ENCODE results near the gene RNU6-9.

DNA sequence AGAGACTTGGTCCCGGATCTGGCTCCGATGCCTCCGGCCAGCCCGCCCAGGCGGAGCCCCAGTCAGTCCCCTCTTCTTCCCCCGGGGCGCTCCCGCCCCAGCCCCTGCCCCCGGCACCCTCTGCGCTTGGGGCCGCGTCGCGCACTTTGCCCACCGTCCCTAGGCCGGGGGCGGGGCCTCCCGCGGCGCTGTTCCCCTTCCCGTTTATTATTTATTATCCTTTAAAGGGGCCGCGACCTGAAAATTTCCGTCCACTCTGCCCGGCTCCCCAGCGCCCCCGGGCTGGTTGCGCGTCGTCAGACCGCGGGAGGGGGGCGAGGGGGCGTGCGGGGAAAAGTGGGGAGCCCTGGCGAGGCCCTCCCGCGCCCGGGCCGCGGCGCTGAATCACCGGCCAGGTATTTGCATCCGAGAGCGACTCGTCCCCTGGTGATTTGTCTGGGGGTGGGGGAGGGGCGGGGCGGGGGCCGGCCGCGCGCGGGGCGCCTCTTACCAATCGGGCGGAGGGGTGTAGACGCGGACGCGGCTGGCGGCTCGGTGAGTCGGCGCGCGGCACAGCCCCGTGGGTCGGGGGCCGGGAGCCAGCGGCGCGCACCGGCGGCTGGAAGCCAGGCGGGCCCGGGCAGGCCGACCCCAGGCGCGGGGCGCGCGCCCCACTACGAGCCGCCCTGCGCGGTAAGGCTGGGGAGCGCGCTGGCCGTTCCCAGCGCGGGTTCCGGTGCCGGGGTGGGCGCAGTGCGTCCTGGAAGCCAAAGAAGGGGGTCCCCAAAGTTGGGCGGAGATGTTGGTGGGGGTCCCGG is 32.4 kb downstream of the RNU6-9 start, which contains the start of gene ARID3A:
- TF ChIP-seq, protein P1, sequence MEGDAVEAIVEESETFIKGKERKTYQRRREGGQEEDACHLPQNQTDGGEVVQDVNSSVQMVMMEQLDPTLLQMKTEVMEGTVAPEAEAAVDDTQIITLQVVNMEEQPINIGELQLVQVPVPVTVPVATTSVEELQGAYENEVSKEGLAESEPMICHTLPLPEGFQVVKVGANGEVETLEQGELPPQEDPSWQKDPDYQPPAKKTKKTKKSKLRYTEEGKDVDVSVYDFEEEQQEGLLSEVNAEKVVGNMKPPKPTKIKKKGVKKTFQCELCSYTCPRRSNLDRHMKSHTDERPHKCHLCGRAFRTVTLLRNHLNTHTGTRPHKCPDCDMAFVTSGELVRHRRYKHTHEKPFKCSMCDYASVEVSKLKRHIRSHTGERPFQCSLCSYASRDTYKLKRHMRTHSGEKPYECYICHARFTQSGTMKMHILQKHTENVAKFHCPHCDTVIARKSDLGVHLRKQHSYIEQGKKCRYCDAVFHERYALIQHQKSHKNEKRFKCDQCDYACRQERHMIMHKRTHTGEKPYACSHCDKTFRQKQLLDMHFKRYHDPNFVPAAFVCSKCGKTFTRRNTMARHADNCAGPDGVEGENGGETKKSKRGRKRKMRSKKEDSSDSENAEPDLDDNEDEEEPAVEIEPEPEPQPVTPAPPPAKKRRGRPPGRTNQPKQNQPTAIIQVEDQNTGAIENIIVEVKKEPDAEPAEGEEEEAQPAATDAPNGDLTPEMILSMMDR (IDR thresholded peaks at IDR 0.05; ENCODE audit: low read depth, low read length, poor library complexity, severe bottlenecking), result no peak
- no peak; the same call in 1 of the 2 replicates for TF ChIP-seq EZH2phosphoT487 (IDR thresholded peaks at IDR 0.05; ENCODE audit: borderline replicate concordance, low read length)

All from DOHH2 (cell line).